ENCODE measurements around the gene KMT2B.

Gene KMT2B

DNA sequence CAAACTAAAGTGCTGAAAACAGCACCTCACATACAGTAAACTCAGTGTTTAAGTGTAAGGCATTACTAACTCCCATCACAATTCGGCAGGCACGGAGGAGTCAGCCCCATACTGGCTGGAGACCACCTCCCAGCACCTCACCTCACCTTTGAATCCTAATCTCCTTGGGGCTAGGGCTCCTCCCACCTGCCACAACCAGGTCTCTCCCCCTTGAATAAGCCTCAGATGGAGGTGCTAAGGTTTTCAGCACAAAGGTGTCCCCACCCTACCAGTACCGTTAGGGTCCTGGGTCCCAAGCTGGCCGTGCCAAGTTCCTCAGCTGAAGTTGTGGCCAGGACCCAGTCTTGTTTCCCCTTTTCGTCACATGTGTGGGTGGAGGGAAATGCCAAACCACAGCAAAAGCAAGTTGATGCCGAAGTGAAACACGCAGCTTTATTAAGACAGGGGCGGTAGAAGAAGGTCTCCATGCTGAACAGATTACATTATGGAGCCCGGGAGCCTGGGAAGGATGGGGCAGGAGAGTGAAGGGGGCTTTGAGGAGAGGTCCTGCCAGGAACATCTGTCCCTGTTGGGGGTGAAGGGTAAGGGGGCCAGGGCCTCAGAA, 24.4 kb downstream of the KMT2B start, which contains the start of gene IGFLR1:
Gene IGFLR1 (minus strand): TSS at position 332 of the 604 bp plus-strand sequence. CDS start 1,272 bp downstream, outside the sequence.
- DNase-seq: peak; percentile 77

DNA sequence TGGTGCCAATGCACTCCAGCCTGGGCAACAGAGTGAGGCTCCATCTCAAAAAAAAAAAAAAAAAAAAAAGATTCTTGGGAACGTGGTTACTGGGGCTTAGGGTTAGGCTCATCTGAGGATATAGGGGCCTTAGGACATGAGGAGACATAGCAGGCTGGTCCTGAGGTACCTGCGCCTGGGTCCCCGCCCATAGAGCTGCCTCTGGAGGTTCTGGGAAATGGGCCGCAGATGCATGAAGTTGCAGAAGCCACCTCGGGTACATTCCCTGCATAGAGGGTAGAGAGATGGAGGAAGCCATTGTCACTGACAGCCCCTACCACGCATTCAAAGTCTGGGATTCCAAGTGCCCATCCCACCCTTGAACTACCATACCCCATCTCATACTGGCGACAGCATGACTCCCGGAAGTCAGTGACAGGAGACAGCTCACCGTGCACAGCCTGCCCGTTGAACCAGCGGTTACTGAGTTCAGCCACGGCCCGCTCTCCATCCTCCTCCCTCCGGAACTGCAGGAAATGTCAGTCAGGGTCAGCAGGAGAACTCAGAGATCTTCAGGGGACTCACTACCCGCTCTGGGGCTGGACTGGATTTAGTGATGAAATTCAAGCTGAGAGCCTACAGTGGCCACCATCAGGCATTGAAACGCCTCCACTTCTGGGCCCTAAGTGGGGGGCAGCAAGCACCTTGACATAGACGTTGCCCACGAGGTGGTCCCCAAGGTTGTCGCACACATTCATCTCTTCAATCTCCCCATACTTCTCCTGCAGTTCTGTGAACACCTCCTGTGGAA, 26.0 kb downstream of the KMT2B start:
- no peak for DNase-seq

DNA sequence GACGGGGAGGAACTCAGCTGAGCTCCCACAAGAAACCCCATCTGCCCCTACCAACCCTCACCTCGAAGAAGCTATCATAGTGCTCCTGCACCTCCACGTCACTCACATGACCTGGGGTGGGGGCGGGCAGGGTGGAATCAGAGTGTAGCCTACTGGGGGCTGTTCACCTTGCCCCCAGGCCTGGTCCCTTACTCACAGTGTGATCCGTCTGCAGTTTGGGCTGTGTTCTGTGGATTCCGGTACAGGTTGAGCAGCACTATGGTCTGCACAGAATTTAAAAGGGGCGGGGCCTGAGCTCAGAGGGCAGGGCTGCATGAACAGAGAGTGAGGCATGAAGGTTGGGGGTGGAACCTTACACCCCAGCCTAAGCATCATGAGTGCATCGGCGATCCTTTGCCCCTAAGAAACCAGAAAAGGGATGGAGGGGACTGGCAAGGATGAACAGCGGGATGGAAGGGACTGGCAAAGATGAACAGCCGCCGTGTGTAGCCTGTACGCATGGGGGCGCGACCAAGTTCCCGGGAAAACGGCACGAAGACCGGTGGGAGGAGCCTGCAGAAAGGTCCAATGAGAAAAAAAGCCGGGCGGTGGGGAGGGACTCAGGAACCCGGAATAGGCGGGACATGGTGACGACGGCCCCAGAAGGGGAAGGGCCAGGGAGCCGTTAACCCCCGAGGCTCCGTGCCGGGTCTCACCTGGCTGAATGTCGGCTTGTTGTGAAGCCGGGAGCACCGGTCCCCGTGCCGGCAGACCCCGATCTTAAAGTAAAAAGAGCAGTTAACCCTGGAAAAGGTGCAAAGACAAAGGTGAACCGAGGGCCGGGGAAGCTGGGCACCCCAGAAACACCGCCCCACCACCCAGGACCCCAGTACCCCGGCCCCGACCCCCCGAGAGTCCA, 26.9 kb downstream of the KMT2B start:
- DNase-seq: peak; percentile 94

DNA sequence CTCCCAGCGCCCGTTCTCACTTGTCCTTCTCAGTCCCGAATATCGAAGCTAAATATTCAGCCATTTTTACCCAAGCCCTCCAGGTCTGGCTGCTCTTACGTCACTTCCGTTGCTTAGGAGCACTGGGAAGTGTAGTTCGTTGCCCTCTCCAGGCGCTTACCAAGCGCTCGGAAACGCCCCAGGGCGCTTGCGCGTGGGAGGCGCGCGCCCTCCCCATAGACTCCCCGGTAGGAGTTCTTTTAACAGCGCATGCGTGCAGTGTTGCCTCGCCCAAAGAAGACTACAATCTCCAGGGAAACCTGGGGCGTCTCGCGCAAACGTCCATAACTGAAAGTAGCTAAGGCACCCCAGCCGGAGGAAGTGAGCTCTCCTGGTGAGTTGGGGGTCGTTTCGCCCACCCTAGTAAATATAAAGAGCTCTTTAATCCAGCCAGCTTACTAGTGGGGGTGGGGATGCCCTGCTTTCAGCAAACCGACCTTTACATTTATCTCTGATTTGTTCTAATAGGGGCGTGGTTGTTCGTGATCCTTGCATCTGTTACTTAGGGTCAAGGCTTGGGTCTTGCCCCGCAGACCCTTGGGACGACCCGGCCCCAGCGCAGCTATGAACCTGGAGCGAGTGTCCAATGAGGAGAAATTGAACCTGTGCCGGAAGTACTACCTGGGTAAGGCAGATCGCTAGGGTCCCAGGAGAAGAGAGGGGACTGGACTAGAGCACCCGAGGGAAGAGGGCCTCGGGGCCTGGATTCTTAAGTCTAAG, 27.7 kb downstream of the KMT2B start, which contains the start of the genes PSENEN and U2AF1L4:
Gene PSENEN (plus strand): TSS at position 324 of the 759 bp plus-strand sequence. CDS start 280 bp downstream, at position 604.
Gene U2AF1L4 (minus strand): TSS at position 91 of the 759 bp plus-strand sequence. CDS start 27 bp downstream, at position 64.
- peak; percentile 97 for DNase-seq

DNA sequence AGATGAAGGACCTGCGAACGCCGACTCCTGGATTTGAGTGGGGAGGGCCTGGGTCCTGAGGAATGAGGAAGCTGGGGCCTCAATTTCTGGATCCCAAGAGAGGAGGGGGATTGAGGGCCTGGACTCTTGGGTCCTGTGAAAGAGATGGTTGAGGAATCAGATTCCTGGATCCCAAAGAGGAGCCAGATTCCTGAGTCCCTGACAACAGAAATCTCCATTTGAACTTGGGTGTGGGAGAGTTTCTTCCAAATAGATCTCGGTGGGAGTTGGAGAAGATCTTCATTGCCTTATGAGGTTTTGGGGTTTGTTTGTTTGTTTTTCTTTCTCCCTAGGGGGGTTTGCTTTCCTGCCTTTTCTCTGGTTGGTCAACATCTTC, 28.3 kb downstream of the KMT2B start:
- no peak for DNase-seq

DNA sequence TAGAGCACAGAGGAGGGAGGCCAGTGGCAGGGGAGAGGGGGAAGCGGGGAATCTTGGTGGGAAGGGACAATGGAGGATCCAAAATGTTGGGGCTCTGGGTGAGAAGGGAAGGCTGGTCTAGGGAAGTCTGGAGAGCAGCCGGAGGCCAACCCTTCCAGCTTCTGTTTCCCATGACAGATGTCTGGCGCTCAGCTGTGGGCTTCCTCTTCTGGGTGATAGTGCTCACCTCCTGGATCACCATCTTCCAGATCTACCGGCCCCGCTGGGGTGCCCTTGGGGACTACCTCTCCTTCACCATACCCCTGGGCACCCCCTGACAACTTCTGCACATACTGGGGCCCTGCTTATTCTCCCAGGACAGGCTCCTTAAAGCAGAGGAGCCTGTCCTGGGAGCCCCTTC, 28.7 kb downstream of the KMT2B start:
- no peak for DNase-seq

DNA sequence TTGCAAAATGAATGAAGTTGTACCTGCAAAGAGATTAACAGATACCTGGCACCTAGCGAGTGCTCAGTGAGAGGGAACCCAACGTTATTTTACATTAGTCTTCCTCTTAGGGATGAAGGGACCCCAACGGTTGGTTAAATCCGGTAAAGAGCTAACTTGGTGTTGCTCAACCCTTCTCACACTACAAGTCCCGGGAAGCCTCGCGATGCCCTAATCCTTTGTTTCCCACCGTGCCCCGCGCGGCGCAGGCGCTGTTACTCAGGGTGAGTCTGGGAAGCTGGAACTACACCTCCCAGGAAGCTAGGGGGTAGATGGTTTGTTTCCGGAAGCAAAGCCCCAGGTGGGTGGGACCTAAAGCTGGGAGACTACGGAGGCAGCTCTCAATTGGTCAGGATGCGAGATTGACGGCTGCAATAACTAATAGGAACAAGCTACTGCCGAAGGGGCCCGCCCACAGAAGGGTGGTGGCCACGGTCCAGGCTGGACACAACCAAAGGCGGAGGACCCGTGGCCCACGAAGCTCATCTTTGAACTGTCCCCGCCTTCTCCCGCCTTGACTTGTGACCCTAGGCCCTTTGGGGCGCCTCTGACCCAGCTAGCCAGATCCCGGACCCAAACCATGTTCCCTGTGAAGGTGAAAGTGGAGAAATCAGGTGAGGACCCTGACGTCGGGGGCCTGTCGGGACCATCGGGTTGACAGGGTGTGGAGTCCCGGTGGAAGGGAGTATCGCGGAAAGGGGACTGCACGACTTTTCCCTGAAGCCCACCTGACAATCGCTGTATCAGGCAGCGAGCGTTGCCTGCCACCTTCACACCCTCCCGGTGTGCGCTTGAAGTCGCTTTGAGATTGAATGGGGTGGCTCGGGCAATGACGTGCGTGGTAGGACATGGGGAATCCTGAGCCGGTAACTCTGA, 30.6 kb downstream of the KMT2B start, which contains the start of gene LIN37:
Gene LIN37 (plus strand): TSS at position 471 of the 915 bp plus-strand sequence. CDS start 149 bp downstream, at position 620.
- peak; percentile 99 for DNase-seq

DNA sequence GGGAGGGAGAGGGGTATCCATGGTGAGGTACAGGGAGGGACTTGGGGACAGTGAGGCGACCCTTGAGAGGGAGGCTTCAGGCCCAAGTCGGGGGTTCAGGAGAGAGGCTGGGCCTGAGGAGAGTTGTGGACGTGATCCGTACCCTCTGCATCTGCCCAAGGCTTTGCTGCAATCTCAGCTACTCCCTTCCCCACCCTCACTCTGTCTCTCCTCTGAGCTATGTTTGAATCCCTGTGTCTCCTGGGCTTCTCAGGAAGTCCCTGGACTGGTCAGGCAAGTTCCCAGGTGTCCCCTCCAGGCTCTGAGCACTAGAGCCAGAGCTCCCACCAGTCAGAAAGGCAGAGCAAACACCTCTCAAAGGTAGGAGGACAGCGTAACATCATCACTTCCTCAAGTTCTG, 32.4 kb downstream of the KMT2B start:
- no peak for DNase-seq

DNA sequence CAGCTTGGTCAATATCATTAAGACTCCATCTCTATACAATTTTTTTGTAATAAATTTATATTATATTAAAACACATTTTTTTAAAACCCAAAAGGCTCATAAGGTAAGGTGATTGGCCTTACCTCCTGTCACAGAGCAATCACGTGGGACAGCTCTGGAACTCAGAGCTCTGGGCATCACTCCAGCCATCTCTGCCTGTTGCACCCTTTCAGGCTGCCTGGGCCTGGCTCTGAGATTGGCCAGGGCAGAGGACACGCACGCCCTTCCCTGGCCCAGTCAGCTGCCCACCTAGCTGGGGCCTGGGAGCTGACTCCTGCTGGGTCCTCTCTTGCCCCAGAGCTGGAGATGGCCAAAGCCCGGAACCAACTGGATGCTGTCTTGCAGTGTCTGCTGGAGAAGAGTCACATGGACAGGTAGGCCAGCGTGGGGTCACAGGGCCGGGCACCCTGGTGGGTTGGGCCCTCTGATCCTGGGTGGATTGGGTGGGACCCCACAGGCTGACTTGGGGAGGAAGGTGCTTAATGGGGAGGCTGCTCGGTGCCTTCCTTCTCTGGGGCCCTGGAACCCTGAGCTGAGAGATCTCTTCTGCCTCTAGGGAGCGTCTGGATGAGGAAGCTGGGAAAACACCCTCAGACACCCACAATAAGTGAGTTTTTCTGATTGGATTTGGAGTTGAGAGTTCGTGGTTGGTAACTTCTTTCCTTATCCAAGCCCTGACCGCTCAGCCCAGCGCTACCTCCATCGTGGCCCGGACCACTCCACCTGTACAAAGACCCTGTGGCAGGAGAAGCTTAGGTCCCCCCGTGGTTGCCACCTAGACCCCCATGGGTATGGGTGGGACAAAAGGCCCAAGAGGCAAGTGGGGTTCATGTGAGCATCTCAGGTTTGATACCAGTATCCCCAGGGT, 34.3 kb downstream of the KMT2B start:
- DNase-seq: no peak

DNA sequence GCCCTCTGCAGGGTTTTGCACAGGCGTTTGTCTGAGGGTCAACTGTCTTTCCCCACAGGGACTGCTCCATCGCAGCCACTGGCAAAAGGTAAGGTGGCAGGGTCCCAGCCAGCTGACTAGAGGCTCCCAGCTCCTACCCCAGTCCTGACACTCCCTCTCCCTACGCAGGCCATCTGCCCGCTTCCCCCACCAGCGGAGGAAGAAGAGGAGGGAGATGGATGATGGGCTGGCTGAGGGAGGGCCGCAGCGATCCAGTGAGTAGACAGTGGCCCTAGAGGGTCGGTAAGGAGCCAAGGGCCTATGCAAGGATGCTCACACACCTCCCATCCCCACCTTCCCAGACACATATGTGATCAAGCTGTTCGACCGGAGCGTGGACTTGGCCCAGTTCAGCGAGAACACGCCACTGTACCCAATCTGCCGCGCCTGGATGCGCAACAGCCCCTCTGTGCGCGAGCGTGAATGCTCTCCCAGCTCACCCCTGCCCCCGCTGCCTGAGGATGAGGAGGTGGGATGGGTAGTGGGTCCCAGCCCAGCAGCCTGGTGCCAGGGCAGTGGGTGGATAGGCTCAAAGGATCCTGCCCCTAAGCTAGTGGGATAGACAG, 35.0 kb downstream of the KMT2B start:
- DNase-seq: no peak

DNA sequence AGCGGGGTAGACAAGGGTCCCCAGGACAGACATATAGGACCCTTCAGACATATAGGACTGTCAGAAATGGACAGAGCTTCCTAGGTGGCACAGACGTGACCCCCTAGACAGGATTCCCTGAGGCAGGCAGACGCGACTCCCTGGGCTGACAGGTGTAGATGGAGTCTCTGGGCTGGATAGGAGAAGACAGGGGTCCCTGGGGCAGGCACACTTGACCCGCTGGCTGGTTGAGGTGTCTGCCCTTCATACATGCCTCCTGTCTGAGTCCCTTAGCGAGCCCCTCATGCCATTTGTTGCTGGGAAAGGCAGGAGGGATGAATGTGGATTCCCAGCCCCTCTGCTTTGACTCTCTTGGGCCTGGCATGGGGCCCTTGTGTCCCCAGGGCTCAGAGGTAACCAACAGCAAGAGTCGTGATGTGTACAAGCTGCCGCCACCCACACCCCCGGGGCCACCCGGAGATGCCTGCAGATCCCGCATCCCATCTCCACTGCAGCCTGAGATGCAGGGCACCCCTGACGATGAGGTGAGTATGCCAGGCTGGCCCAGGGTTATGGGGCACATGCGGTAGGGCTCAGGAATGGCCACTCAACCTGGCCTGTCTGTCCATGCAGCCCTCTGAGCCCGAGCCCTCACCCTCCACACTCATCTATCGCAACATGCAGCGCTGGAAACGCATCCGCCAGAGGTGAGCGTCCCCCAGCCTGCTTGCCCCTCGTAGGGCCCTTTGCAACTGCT, 36.0 kb downstream of the KMT2B start:
- DNase-seq: no peak

DNA sequence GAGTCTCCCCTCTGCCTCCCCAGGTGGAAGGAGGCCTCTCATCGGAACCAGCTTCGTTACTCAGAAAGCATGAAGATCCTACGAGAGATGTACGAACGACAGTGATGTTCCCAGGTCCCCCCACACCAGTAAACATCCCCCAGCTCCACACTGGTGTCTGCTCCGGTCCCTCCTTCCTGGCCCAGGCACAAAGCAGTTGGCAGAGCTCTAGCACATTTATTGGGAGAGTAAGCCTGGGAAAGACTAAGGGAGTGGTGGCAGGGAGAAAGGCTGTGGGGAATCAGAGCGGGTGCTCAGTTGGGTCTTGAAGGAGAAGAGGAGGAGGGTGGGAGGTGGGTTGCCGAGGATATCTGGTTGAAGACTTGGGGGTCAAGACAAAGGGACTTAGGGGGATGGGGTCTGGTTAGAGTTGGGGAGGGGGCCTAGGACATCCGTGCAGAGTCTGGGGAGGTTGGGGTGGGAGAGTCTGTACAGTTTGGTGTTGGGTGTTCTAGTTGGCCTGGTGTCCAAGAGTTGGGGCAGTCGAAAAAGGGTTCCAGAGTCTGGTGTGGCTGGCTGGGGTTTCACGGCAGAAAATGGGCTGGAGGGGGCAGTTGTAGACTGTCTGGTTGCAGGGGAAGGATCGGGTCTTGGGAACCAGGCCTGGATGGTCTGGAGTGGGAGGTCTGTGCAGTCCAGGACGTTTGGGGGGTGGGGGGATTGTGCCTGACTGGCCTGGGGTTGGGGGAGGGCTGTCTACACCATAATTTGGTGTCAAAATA, 36.7 kb downstream of the KMT2B start:
- no peak for DNase-seq

DNA sequence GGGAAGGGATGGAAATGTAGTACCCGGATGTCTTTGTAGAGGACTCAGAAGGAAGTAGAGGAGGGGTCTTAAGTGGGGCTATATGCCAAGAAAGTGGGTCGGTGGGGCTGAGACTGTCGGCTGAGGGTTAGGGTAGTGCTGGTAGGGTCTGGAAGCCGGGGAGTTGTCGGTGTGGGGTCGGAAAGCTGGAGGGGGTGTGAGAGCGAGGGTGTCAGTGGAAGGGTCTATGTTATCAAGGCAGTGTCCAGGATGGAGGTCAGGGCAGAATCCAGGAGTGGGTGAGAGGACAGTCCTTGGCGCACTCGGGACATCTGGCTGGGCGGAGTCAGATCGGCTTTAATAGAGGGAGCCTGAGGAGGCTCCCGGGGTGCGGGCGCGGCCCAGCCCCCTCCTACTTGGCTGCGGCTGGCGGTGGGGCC, 37.3 kb downstream of the KMT2B start:
- DNase-seq: no peak

DNA sequence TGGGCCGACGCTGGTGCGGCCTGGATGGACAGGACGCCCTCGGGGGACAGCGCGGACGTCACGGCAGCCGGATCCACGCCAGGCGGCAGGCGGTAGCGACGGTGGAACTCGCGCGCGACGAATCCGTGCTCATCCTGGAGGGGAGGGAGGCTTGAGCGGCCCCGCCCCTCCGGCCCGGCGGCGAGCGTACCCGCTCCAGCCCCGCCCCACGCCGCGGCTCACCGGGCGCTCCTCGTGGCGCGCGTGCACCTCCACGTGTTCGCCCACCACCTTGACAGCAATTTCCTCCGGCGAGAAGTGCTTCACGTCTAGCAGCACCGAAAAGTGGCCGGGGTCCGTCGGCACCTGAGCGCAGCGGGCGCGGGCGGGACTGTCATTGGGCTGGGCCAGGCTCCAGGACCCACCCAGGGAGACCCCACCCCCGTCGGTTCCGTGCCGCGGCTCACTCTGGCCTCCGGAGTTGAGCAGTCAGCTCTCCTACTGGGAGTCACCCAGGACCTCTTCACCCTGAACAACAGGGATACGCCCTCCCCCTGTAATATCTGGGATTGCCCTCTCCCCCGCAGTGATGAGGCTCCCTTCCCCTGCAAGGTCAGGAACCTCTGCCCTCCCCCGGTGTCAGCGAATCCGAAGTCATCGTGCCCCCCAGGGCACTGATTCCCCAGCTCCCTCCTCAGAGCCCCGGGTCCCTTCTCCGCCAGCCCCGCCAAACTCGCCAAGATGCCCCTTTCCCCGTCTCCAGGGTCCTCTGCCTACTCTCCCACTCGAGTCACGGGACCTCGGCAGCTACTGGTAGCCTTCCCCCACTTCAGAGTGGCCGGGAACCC, 38.0 kb downstream of the KMT2B start:
- peak; percentile 57 for DNase-seq

DNA sequence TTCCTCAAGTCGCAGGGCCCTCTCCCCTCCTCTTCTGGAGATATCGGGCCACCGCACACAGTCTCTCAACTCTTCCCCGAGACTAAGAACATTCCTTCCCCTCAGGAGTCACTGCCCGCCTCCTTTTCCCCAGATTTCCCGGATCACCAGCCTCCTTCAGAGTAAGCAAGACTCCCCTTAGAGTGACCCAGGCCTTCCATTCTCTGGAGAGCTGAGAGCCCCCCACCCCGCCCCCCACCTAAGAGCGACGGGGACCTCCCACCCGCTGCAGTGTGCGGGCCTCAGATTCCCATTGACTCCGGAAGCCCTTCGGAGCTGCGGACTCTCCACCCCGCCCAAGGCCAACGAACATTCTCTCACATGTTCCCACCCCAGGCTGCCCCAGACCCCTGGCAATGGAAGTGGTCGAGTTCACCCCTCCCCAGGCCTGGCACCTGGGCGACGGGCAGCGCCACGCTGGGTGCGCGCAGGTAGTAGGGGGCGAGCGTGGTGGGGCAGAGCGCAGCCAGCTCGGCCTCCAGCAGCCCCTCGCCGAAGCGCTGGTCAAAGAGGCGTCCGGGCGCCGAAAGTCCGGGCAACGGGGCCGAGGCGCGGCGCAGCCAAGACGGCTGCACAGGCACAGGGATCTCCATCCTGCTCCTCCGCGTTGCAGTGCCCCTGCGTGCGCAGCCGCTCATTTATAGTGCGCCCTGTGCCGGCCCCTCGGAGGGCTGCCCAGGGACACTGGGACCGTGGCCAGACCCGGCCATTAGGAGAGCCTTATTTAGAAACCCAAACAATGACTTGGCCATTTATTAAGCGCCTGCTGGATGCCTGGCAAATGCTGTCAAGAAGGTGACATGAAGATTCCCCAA, 38.8 kb downstream of the KMT2B start, which contains the start of gene HSPB6:
Gene HSPB6 (minus strand): TSS at position 653 of the 854 bp plus-strand sequence. CDS start 21 bp downstream, at position 632.
- no peak for DNase-seq

DNA sequence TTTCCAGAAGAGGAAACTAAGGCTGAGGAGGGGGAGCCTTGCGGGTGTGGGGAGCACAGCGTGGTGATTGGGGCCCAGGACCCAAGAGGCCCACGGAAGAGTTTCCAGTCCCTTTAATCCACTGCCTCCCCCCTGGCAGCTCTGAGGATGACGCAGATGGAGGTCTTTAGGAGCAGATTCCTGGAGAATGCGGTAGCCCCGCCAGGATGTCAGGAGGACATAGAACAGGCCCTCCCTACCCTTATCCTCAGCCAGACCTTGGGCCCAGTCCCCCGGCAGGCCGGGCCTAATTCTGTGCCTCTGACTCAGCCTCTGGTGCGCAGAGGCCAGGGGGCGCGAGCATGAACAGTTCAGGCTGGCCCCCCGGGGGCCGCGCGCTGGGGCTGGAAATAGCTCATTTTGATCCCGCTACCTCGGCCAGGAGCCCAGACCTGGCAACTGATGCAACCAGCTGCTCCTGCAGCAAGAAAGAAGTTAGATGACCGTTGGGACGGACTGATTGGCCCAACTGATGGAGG, 39.5 kb downstream of the KMT2B start:
- peak; percentile 44 for DNase-seq

All from stimulated activated CD4-positive, alpha-beta T cell treated with anti-CD3 and anti-CD28 coated beads, Interleukin-1b, Interleukin-23, amount 100 ng/mL, for 48 hours (primary cell).